Keratinocyte (primary cell): ENCODE measurements around the gene VPS37C. TPM values are rescaled to one million over a fixed set of nuclear protein-coding genes. Genes with fewer than 3 reads are reported as not detected.

Experiments used
- DNase-seq: peaks from one replicate; pipeline ENCODE4 v3.0.0-alpha.2; 2011; ENCODE audit warnings: low read depth, missing footprints, low spot score
- FAIRE-seq: peaks from 2 replicates; lab custom pipeline; 2011; peaks lifted over from hg19 to GRCh38; lab: Jason Lieb, UNC
- H2AFZ ChIP-seq: 2 replicates; pipeline ENCODE4 v1.6.0; 2012; ENCODE audit warnings: low read length, control low read depth, inconsistent platforms; ENCODE audit not compliant: control insufficient read depth
- H3K27ac ChIP-seq: 2 replicates; pipeline ENCODE4 v1.5.1; 2011; ENCODE audit warnings: low read length; ENCODE audit not compliant: control insufficient read depth, insufficient read depth
- H3K27me3 ChIP-seq: 3 replicates; pipeline ENCODE4 v1.6.0; 2011; ENCODE audit warnings: low read length; ENCODE audit not compliant: control insufficient read depth, insufficient read depth; ENCODE audit errors: extremely low read depth
- H3K36me3 ChIP-seq, 2 experiments: 2 replicates in 1 of 2; 3 replicates in 1 of 2; pipeline ENCODE4 v1.5.1; 2011; ENCODE audit warnings: low read length in 2 of 2, mild to moderate bottlenecking in 1 of 2; ENCODE audit not compliant: control insufficient read depth in 2 of 2, insufficient read depth in 2 of 2; ENCODE audit errors: extremely low read depth in 1 of 2
- H3K4me1 ChIP-seq: 3 replicates; pipeline ENCODE4 v1.5.1; 2011; ENCODE audit warnings: low read length; ENCODE audit not compliant: control insufficient read depth, insufficient read depth; ENCODE audit errors: extremely low read depth
- H3K4me2 ChIP-seq: 3 replicates; pipeline ENCODE4 v1.6.0; 2011; ENCODE audit warnings: low read depth, low read length; ENCODE audit not compliant: control insufficient read depth, insufficient read depth; ENCODE audit errors: extremely low read depth
- H3K4me3 ChIP-seq, 3 experiments: fragments of 200-600 bp in 1 of 3; sonication (generic) in 1 of 3; 2 replicates in 2 of 3; 3 replicates in 1 of 3; pipeline ENCODE4 v1.5.1; 2011 to 2016; ENCODE audit warnings: low read length in 3 of 3, mild to moderate bottlenecking in 3 of 3, control low read depth in 2 of 3, inconsistent platforms in 1 of 3, low read depth in 1 of 3, mixed read lengths in 1 of 3, mixed run types in 1 of 3, moderate library complexity in 1 of 3; ENCODE audit not compliant: control insufficient read depth in 2 of 3, insufficient read depth in 2 of 3; ENCODE audit errors: extremely low read depth in 1 of 3
- H3K79me2 ChIP-seq: 2 replicates; pipeline ENCODE4 v1.6.0; 2012; ENCODE audit warnings: low read length; ENCODE audit not compliant: control insufficient read depth, insufficient read depth
- H3K9ac ChIP-seq: 3 replicates; pipeline ENCODE4 v1.6.0; 2011; ENCODE audit warnings: low read length; ENCODE audit not compliant: control insufficient read depth, insufficient read depth; ENCODE audit errors: extremely low read depth
- H3K9me1 ChIP-seq: 3 replicates; pipeline ENCODE4 v1.6.0; 2011; ENCODE audit warnings: low read length; ENCODE audit not compliant: control insufficient read depth, insufficient read depth; ENCODE audit errors: extremely low read depth
- H3K9me3 ChIP-seq: 2 replicates; pipeline ENCODE4 v1.5.1; 2012; ENCODE audit warnings: low read depth, low read length; ENCODE audit not compliant: control insufficient read depth
- H4K20me1 ChIP-seq: 3 replicates; pipeline ENCODE4 v1.6.0; 2011; ENCODE audit warnings: low read length; ENCODE audit not compliant: control insufficient read depth, insufficient read depth; ENCODE audit errors: extremely low read depth
- EZH2 ChIP-seq: IDR thresholded peaks from one replicate; pipeline ENCODE4 v1.6.1; 2012; ENCODE audit warnings: inconsistent platforms, mild to moderate bottlenecking, low read length, moderate library complexity
- dilution Hi-C: fragments of 300-500 bp; cut with MboI; formaldehyde crosslinking; loops from one replicate; pipeline ENCODE4 v1.7.0; 2020; ENCODE audit warnings: low sequenced_read_pairs; ENCODE audit not compliant: extremely low pct_ligation_motif_present
- polyA plus RNA-seq, 5 experiments: library from polyadenylated mRNA; depleted of rRNA in 3 of 5; stranded (reverse) in 3 of 5; stranded (forward) in 1 of 5; unstranded in 1 of 5; fragments of >200 nt; gene quantifications; 1 replicate in 1 of 5; 2 replicates in 3 of 5; 3 replicates in 1 of 5; pipeline versions ENCODE4 v1.2.1 to v1.2.3, GENCODE V29; 2011 to 2012; ENCODE audit warnings: missing spikeins in 2 of 5, low read depth in 1 of 5, low replicate concordance in 1 of 5
- TF ChIP-seq, protein P1 (sequence below), 3 experiments: IDR thresholded peaks in 1 of 3; conservative IDR thresholded peaks in 1 of 3; optimal IDR thresholded peaks in 1 of 3; 2 replicates in 2 of 3; 3 replicates in 1 of 3; pipeline versions ENCODE3 to v1.5.1; 2011; ENCODE audit warnings: low read length in 3 of 3, mild to moderate bottlenecking in 3 of 3, moderate library complexity in 2 of 3, control low read depth in 1 of 3, inconsistent platforms in 1 of 3; ENCODE audit not compliant: insufficient read depth in 2 of 3; ENCODE audit errors: extremely low read depth in 1 of 3

Gene VPS37C
- polyA plus RNA-seq, 1 donor (not counting 4 experiments of a cell fraction or from before 2014, with no cell fraction given): 8.0 TPM

DNA sequence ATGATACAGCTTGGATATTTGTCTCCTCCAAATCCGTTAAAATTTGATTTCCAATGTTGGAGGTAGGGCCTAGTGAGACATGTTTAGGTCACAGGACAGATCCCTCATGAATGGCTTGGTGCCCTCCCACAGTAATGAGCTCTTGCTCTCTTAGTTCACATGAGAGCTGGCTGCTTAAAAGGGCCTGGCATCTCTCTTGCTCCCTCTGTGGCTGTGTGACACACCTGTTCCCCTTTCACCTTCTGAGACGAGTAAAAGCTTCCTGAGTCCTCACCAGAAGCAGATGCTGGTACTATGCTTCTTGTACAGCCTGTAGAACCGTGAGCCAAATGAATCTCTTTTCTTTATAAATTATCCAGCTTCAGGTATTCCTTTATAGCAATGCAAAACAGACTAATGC, 3.5 kb downstream of the VPS37C start:
- Histone ChIP-seq H3K36me3 (no peaks in the 10 kb centered on the region), H3K9me1 (no peaks in the 10 kb centered on the region), H4K20me1 (no peaks in the 10 kb centered on the region), H3K27me3 (no peaks in the 10 kb centered on the region), H3K79me2 (peaks cover 35% of the 10 kb centered on the region), H3K9me3 (no peaks in the 10 kb centered on the region), H3K27ac (no peak overlapping the region), H3K4me1 (peaks cover 44% of the 10 kb centered on the region), H2AFZ (no peak overlapping the region), H3K9ac (no peak overlapping the region), H3K4me2 (no peak overlapping the region), H3K4me3 (no peak overlapping the region)
- dilution Hi-C loops: no loop called here
- DNase-seq: no peak
- TF ChIP-seq, protein P1, sequence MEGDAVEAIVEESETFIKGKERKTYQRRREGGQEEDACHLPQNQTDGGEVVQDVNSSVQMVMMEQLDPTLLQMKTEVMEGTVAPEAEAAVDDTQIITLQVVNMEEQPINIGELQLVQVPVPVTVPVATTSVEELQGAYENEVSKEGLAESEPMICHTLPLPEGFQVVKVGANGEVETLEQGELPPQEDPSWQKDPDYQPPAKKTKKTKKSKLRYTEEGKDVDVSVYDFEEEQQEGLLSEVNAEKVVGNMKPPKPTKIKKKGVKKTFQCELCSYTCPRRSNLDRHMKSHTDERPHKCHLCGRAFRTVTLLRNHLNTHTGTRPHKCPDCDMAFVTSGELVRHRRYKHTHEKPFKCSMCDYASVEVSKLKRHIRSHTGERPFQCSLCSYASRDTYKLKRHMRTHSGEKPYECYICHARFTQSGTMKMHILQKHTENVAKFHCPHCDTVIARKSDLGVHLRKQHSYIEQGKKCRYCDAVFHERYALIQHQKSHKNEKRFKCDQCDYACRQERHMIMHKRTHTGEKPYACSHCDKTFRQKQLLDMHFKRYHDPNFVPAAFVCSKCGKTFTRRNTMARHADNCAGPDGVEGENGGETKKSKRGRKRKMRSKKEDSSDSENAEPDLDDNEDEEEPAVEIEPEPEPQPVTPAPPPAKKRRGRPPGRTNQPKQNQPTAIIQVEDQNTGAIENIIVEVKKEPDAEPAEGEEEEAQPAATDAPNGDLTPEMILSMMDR (optimal IDR thresholded peaks at IDR 0.05 in 1 of 3, IDR thresholded peaks at IDR 0.05 in 1 of 3, conservative IDR thresholded peaks at IDR 0.05 in 1 of 3; ENCODE audit: extremely low read depth in 1 of 3, insufficient read depth in 2 of 3, low read length in 3 of 3): no peak
- no peak for TF ChIP-seq EZH2
- FAIRE-seq: no peak

DNA sequence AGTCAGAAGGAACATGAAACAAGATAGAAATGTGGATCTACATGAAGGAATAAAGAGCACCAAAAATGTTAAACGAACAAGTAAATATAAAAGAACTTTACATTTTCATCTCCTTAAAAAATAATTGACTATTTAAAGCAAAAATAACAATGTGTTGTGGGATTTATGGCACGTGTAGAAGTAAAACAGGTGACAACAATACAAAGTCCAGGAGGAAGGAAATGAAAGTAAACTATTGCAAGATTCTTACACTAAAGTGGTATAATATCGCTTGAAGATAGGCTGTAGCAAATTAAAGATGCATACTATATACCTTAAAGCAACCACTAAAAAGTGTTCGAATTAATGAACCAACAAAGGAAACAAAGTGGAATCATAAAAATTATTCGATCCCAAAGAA, 5.5 kb downstream of the VPS37C start:
- peaks cover 37% of the 10 kb centered on the region for H3K4me1 ChIP-seq

More for the DNA sequence above, 5.5 kb downstream of the VPS37C start:
- H3K9me1 ChIP-seq: no peaks in the 10 kb centered on the region
- H3K27ac ChIP-seq: no peak overlapping the region
- H3K36me3 ChIP-seq: no peaks in the 10 kb centered on the region
- no peak overlapping the region for H2AFZ ChIP-seq
- no peak overlapping the region for H3K4me2 ChIP-seq
- dilution Hi-C loops: no loop called here
- FAIRE-seq (no peak), DNase-seq (no peak)
- H3K4me3 ChIP-seq: no peak overlapping the region
- no peak overlapping the region for H3K9ac ChIP-seq
- no peaks in the 10 kb centered on the region for H3K9me3 ChIP-seq
- H4K20me1 ChIP-seq: no peaks in the 10 kb centered on the region
- TF ChIP-seq, protein P1 (optimal IDR thresholded peaks at IDR 0.05 in 1 of 3, IDR thresholded peaks at IDR 0.05 in 1 of 3, conservative IDR thresholded peaks at IDR 0.05 in 1 of 3; ENCODE audit: extremely low read depth in 1 of 3, insufficient read depth in 2 of 3, low read length in 3 of 3): no peak
- TF ChIP-seq EZH2: no peak
- no peaks in the 10 kb centered on the region for H3K27me3 ChIP-seq
- peaks cover 51% of the 10 kb centered on the region for H3K79me2 ChIP-seq
